HEK293T (cell line): ENCODE measurements around the gene LIN52.

ENCODE experiments used
- CTCF ChIA-PET: fragments of 350-600 bp; formaldehyde crosslinking; extraction: SDS; loops from one replicate; lab custom pipeline; 2021; ENCODE audit warnings: antibody characterized with exemption, inconsistent platforms; lab: Yijun Ruan, JAX
- POLR2A ChIA-PET: fragments of 350-600 bp; formaldehyde crosslinking; extraction: SDS; loops from one replicate; lab custom pipeline; 2020; ENCODE audit warnings: antibody characterized with exemption, inconsistent platforms; lab: Yijun Ruan, JAX
- DNase-seq: peaks from one replicate; pipeline ENCODE4 v3.0.0; 2012; ENCODE audit warnings: mixed read lengths; ENCODE audit errors: extremely low spot score
- ARNT ChIP-seq: fragments of 450-650 bp; IDR thresholded peaks from 2 replicates; pipeline ENCODE4 v1.6.1; 2017; ENCODE audit warnings: mild to moderate bottlenecking
- BHLHE40 ChIP-seq: fragments of 450-650 bp; IDR thresholded peaks from 2 replicates; pipeline ENCODE4 v1.6.1; 2016; ENCODE audit warnings: mild to moderate bottlenecking, moderate library complexity, borderline replicate concordance
- CTBP1 ChIP-seq: fragments of 450-650 bp; IDR thresholded peaks from 2 replicates; pipeline ENCODE4 v1.6.1; 2016; ENCODE audit warnings: borderline replicate concordance
- ELF4 ChIP-seq: fragments of 450-650 bp; IDR thresholded peaks from 2 replicates; pipeline ENCODE4 v1.6.1; 2017; ENCODE audit warnings: antibody characterized with exemption
- FOXA1 ChIP-seq: fragments of 450-650 bp; IDR thresholded peaks from 2 replicates; pipeline ENCODE4 v1.6.1; 2016; ENCODE audit warnings: mild to moderate bottlenecking
- FOXK2 ChIP-seq: fragments of 450-650 bp; IDR thresholded peaks from 2 replicates; pipeline ENCODE4 v1.6.1; 2016; ENCODE audit warnings: mild to moderate bottlenecking
- FOXM1 ChIP-seq: fragments of 450-650 bp; IDR thresholded peaks from 2 replicates; pipeline ENCODE4 v1.6.1; 2017; ENCODE audit warnings: mild to moderate bottlenecking, borderline replicate concordance
- HDGF ChIP-seq: fragments of 450-650 bp; IDR thresholded peaks from 2 replicates; pipeline ENCODE4 v1.6.1; 2017; ENCODE audit warnings: antibody characterized with exemption, borderline replicate concordance
- L3MBTL2 ChIP-seq: fragments of 450-650 bp; conservative IDR thresholded peaks from 2 replicates; pipeline ENCODE4 v1.6.1; 2016; ENCODE audit warnings: mild to moderate bottlenecking
- LEF1 ChIP-seq: fragments of 450-650 bp; IDR thresholded peaks from 2 replicates; pipeline ENCODE4 v1.6.1; 2017; ENCODE audit warnings: mild to moderate bottlenecking, borderline replicate concordance
- NFRKB ChIP-seq: fragments of 450-650 bp; IDR thresholded peaks from 2 replicates; pipeline ENCODE4 v1.6.1; 2016; ENCODE audit warnings: mild to moderate bottlenecking, moderate library complexity
- PKNOX1 ChIP-seq: fragments of 450-650 bp; IDR thresholded peaks from 2 replicates; pipeline ENCODE4 v1.6.1; 2016
- SP1 ChIP-seq: fragments of 450-650 bp; IDR thresholded peaks from 2 replicates; pipeline ENCODE4 v1.6.1; 2017
- SUZ12 ChIP-seq: fragments of 450-650 bp; IDR thresholded peaks from 2 replicates; pipeline ENCODE4 v1.6.1; 2016; ENCODE audit warnings: mild to moderate bottlenecking
- TARDBP ChIP-seq: fragments of 450-650 bp; IDR thresholded peaks from 2 replicates; pipeline ENCODE4 v1.6.1; 2016
- ZNF384 ChIP-seq: fragments of 450-650 bp; IDR thresholded peaks from 2 replicates; pipeline ENCODE4 v1.6.1; 2016

Gene LIN52

GRCh38 chr14:74147571-74147970 is 62.8 kb downstream of the LIN52 start:
- CTCF ChIA-PET, result no interaction called here
- DNase-seq, result no peak

GRCh38 chr14:74148705-74149104 is 63.9 kb downstream of the LIN52 start:
- DNase-seq, result no peak
- TF ChIP-seq BHLHE40, result no peak
- TF ChIP-seq PKNOX1, result no peak
- TF ChIP-seq FOXM1, result no peak
- TF ChIP-seq FOXA1, result no peak
- TF ChIP-seq TARDBP, result no peak
- no peak for TF ChIP-seq NFRKB
- no peak for TF ChIP-seq LEF1
- no peak for TF ChIP-seq ARNT
- no peak for TF ChIP-seq SP1
- no peak for TF ChIP-seq FOXK2
- no peak for TF ChIP-seq SUZ12
- no peak for TF ChIP-seq ELF4
- TF ChIP-seq L3MBTL2, result no peak
- no peak for TF ChIP-seq CTBP1
- CTCF ChIA-PET, result no interaction called here
- POLR2A ChIA-PET, result no interaction called here

More at GRCh38 chr14:74147571-74147970, 62.8 kb downstream of the LIN52 start:
- TF ChIP-seq FOXA1 (no peak), SUZ12 (no peak), FOXK2 (no peak), ARNT (no peak), ZNF384 (no peak), NFRKB (no peak), FOXM1 (no peak), LEF1 (no peak), CTBP1 (no peak), ELF4 (no peak), PKNOX1 (no peak), L3MBTL2 (no peak), SP1 (no peak), BHLHE40 (no peak), TARDBP (no peak), HDGF (no peak)
- POLR2A ChIA-PET, result no interaction called here

- ChIA-PET CTCF (interaction anchor here (0.6 kb wide), 1 partner anchor 77 kb away, joined by 9 read pairs; no protein-coding TSS in a partner anchor), POLR2A (no interaction called here)
- TF ChIP-seq CTBP1 (no peak), SP1 (no peak), BHLHE40 (no peak), LEF1 (no peak), NFRKB (no peak), ARNT (no peak)
- DNase-seq, result no peak
Observed at GRCh38 chr14:74155287-74155686, 70.5 kb downstream of the LIN52 start.

GRCh38 chr14:74155749-74156148 is 71.0 kb downstream of the LIN52 start:
- ChIA-PET CTCF (interaction anchor here (0.6 kb wide), 1 partner anchor 78 kb away, joined by 9 read pairs; no protein-coding TSS in a partner anchor), POLR2A (no interaction called here)
- TF ChIP-seq NFRKB, result no peak
- no peak for TF ChIP-seq HDGF
- no peak for TF ChIP-seq SUZ12
- TF ChIP-seq LEF1, result no peak
- no peak for TF ChIP-seq CTBP1
- no peak for TF ChIP-seq L3MBTL2
- no peak for TF ChIP-seq PKNOX1
- TF ChIP-seq FOXM1, result no peak
- TF ChIP-seq ELF4, result no peak
- no peak for TF ChIP-seq ARNT
- DNase-seq, result no peak

- ChIA-PET CTCF (no interaction called here), POLR2A (no interaction called here)
- TF ChIP-seq SP1 (no peak), LEF1 (no peak), FOXK2 (no peak), ELF4 (no peak), FOXM1 (no peak), ZNF384 (no peak), L3MBTL2 (no peak), SUZ12 (no peak), TARDBP (no peak)
- DNase-seq, result no peak
Observed at GRCh38 chr14:74160763-74161162, 76.0 kb downstream of the LIN52 start.

GRCh38 chr14:74161526-74162158 is 76.9 kb downstream of the LIN52 start:
- no peak for TF ChIP-seq CTBP1
- TF ChIP-seq PKNOX1, result no peak
- no peak for TF ChIP-seq SP1
- TF ChIP-seq NFRKB, result no peak
- no peak for TF ChIP-seq ZNF384
- TF ChIP-seq FOXK2, result no peak
- TF ChIP-seq BHLHE40, result no peak
- no peak for TF ChIP-seq TARDBP
- TF ChIP-seq SUZ12, result no peak
- TF ChIP-seq FOXA1, result no peak
- TF ChIP-seq LEF1, result no peak
- TF ChIP-seq HDGF, result no peak
- no peak for TF ChIP-seq FOXM1
- TF ChIP-seq ARNT, result no peak
- CTCF ChIA-PET, result no interaction called here
- DNase-seq, result peak; percentile 17
- POLR2A ChIA-PET, result no interaction called here
